GM12878 (cell line): Measurements from ENCODE around the gene CAP2. TPM values are rescaled to one million over a fixed set of nuclear protein-coding genes. Genes with fewer than 3 reads are reported as not detected.

Experiments used
- ATAC-seq: fragments of 200-7000 bp; cut with Tn5 transposase; 3 replicates; pipeline ENCODE4 v1.9.1; 2020; ENCODE audit warnings: mild to moderate bottlenecking, moderate library complexity
- BruUV-seq: library from RNA; stranded (reverse); fragments of 400-500 nt; replicated peaks from 2 replicates; lab custom pipeline; 2021; lab: Mats Ljungman, UMichigan
- CTCF ChIA-PET: fragments of 300-600 bp; sonication (Branson Sonifier 250); formaldehyde crosslinking; extraction: SDS; loops from one replicate; lab custom pipeline; 2021; ENCODE audit warnings: inconsistent platforms; lab: Yijun Ruan, JAX
- POLR2A ChIA-PET: fragments of 350-600 bp; formaldehyde crosslinking; extraction: SDS; loops from one replicate; lab custom pipeline; 2021; ENCODE audit warnings: inconsistent platforms; lab: Charles Lee
- RAD21 ChIA-PET: fragments of 300-600 bp; sonication (Branson Sonifier 250); formaldehyde crosslinking; loops from one replicate; lab custom pipeline; 2023; ENCODE audit warnings: antibody characterized with exemption; ENCODE audit not compliant: unreplicated experiment; lab: Charles Lee
- SMC1A ChIA-PET: fragments of 300-600 bp; sonication (Branson Sonifier 250); formaldehyde crosslinking; loops from one replicate; lab custom pipeline; 2023; ENCODE audit not compliant: unreplicated experiment, uncharacterized antibody; lab: Charles Lee
- DNase-seq: peaks from one replicate; pipeline ENCODE4 v3.0.0-alpha.2; 2011; ENCODE audit warnings: low read depth, low spot score
- FAIRE-seq: peaks from 3 replicates; lab custom pipeline; 2011; peaks lifted over from hg19 to GRCh38; lab: Jason Lieb, UNC
- H2AFZ ChIP-seq: 2 replicates; pipeline ENCODE4 v1.6.0; 2011; ENCODE audit warnings: low read depth, low read length, control low read depth; ENCODE audit not compliant: control insufficient read depth
- H3K27ac ChIP-seq: 2 replicates; pipeline ENCODE4 v1.5.1; 2011; ENCODE audit warnings: control low read depth; ENCODE audit not compliant: control insufficient read depth, insufficient read depth
- H3K27me3 ChIP-seq, 2 experiments: replicated peaks in 1 of 2; 2 replicates each; pipeline versions ENCODE4 v1.6.0 to v1.6.1; 2011; ENCODE audit warnings: low read length in 1 of 2; ENCODE audit not compliant: control insufficient read depth in 2 of 2, insufficient read depth in 2 of 2
- H3K36me3 ChIP-seq, 2 experiments: 2 replicates each; pipeline ENCODE4 v1.5.1; 2011; ENCODE audit warnings: low read length in 1 of 2; ENCODE audit not compliant: control insufficient read depth in 2 of 2, insufficient read depth in 2 of 2
- H3K4me1 ChIP-seq: 2 replicates; pipeline ENCODE4 v1.6.1; 2011; ENCODE audit warnings: mild to moderate bottlenecking, low read length, moderate library complexity, mixed read lengths; ENCODE audit not compliant: control insufficient read depth, insufficient read depth
- H3K4me2 ChIP-seq: 2 replicates; pipeline ENCODE4 v1.6.0; 2011; ENCODE audit warnings: control low read depth; ENCODE audit not compliant: control insufficient read depth, insufficient read depth
- H3K4me3 ChIP-seq: fragments of 200-600 bp; sonication (generic); 2 replicates; pipeline ENCODE4 v1.5.1; 2016
- H3K79me2 ChIP-seq: 2 replicates; pipeline ENCODE4 v1.6.0; 2011; ENCODE audit warnings: low read length; ENCODE audit not compliant: control insufficient read depth, insufficient read depth
- H3K9ac ChIP-seq: 2 replicates; pipeline ENCODE4 v1.8.0; 2011; ENCODE audit warnings: low read length, control low read depth, mixed read lengths; ENCODE audit not compliant: control insufficient read depth, insufficient read depth
- H3K9me3 ChIP-seq: replicated peaks from 3 replicates; pipeline ENCODE4 v1.5.1; 2011; ENCODE audit warnings: mild to moderate bottlenecking, low read length; ENCODE audit not compliant: control insufficient read depth, insufficient read depth
- H4K20me1 ChIP-seq: 2 replicates; pipeline ENCODE4 v1.6.0; 2011; ENCODE audit not compliant: control insufficient read depth, insufficient read depth
- ATF7 ChIP-seq: fragments of 450-650 bp; IDR thresholded peaks from 2 replicates; pipeline ENCODE4 v1.6.1; 2016; ENCODE audit warnings: low read depth, mild to moderate bottlenecking
- BACH1 ChIP-seq: fragments of 450-650 bp; IDR thresholded peaks from 2 replicates; pipeline ENCODE4 v1.6.1; 2017; ENCODE audit warnings: mild to moderate bottlenecking, borderline replicate concordance
- CHD4 ChIP-seq: fragments of 200-600 bp; sonication (generic); IDR thresholded peaks from 2 replicates; pipeline ENCODE4 v1.6.1; 2016; ENCODE audit warnings: mild to moderate bottlenecking
- CREB1 ChIP-seq: IDR thresholded peaks from 2 replicates; pipeline ENCODE4 v1.6.1; 2012; ENCODE audit warnings: low read depth, mild to moderate bottlenecking, inconsistent platforms
- ETV6 ChIP-seq, 2 experiments: fragments of 450-650 bp in 1 of 2; IDR thresholded peaks in 1 of 2; conservative IDR thresholded peaks in 1 of 2; 2 replicates each; pipeline ENCODE4 v1.6.1; 2014; ENCODE audit warnings: antibody characterized with exemption in 1 of 2, borderline replicate concordance in 1 of 2, low read depth in 1 of 2, mild to moderate bottlenecking in 1 of 2, moderate library complexity in 1 of 2
- KAT2A ChIP-seq: conservative IDR thresholded peaks from 2 replicates; pipeline ENCODE4 v1.6.1; 2011; ENCODE audit warnings: low read depth, low read length; ENCODE audit not compliant: control insufficient read depth
- SIX5 ChIP-seq: IDR thresholded peaks from 2 replicates; pipeline ENCODE4 v1.6.1; 2011; ENCODE audit warnings: mild to moderate bottlenecking, low read depth, low read length, moderate library complexity; ENCODE audit not compliant: severe bottlenecking
- SREBF1 ChIP-seq: IDR thresholded peaks from 2 replicates; pipeline ENCODE4 v1.6.1; 2012; ENCODE audit warnings: mild to moderate bottlenecking, low read length
- TARDBP ChIP-seq: IDR thresholded peaks from 2 replicates; pipeline ENCODE4 v1.6.1; 2016; ENCODE audit warnings: borderline replicate concordance
- TBL1XR1 ChIP-seq: IDR thresholded peaks from 2 replicates; pipeline ENCODE4 v1.6.1; 2012; ENCODE audit warnings: low read depth, low read length, improper control_type of control experiment
- ZNF622 ChIP-seq: fragments of 450-650 bp; IDR thresholded peaks from 2 replicates; pipeline ENCODE4 v1.6.1; 2017; ENCODE audit warnings: mild to moderate bottlenecking, inconsistent platforms
- WGBS: methylation state at CpG from one replicate; pipeline ENCODE4 v1.1.6; 2016; ENCODE audit warnings: low lambda C conversion rate; ENCODE audit not compliant: insufficient replicate concordance, insufficient coverage; ENCODE audit errors: missing lambda C conversion rate; 5-methylcytosine and 5-hydroxymethylcytosine counted together
- in situ Hi-C: fragments of 300-500 bp; cut with MboI; formaldehyde crosslinking; loops from 9 replicates; pipeline ENCODE4 v1.14.3; 2018; ENCODE audit warnings: mixed read lengths
- intact Hi-C: fragments of 100-400 bp; cut with micrococcal nuclease; formaldehyde crosslinking; loops from one replicate; pipeline ENCODE4 v1.14.2; 2022; ENCODE audit not compliant: unreplicated experiment
- polyA plus RNA-seq, 11 experiments: library from polyadenylated mRNA; depleted of rRNA in 4 of 11; unstranded in 6 of 11; stranded (reverse) in 5 of 11; fragments of >200 nt; fragmentation: Nextera tagmentation in 4 of 11; fragmentation: Illumina TruSeq in 1 of 11; extraction: Ambion mirVana in 4 of 11; extraction: Trizol in 1 of 11; gene quantifications; 1 replicate in 1 of 11; 2 replicates in 10 of 11; pipeline versions ENCODE4 v1.2.1 to v1.2.3, GENCODE V29; 2011 to 2016; ENCODE audit warnings: inconsistent platforms in 2 of 11, missing spikeins in 2 of 11, low read depth in 1 of 11
- total RNA-seq, 4 experiments: library from RNA; depleted of rRNA in 3 of 4; stranded (reverse); fragments of >200 nt in 3 of 4; fragmentation: Illumina TruSeq in 1 of 4; extraction: Trizol in 1 of 4; gene quantifications; 2 replicates each; pipeline versions ENCODE4 v1.2.1 to v1.2.3, GENCODE V29; 2013 to 2021
- TF ChIP-seq, protein P1 (sequence below): IDR thresholded peaks from 2 replicates; pipeline ENCODE4 v1.6.1; 2012; ENCODE audit warnings: low read depth, low read length, improper control_type of control experiment
- TF ChIP-seq, protein P2 (sequence below): IDR thresholded peaks from 2 replicates; pipeline ENCODE4 v1.6.1; 2011; ENCODE audit warnings: low read depth, low read length, improper control_type of control experiment, borderline replicate concordance
- TF ChIP-seq, protein P3 (sequence below): fragments of 450-650 bp; IDR thresholded peaks from 2 replicates; pipeline ENCODE4 v1.6.1; 2017; ENCODE audit warnings: antibody characterized with exemption, mild to moderate bottlenecking, moderate library complexity
- TF ChIP-seq, protein P4 (sequence below): IDR thresholded peaks from 2 replicates; pipeline ENCODE4 v1.6.1; 2012; ENCODE audit warnings: improper control_type of control experiment, low read depth, low read length; ENCODE audit not compliant: insufficient replicate concordance

The CAP2 gene
- total and polyA plus RNA-seq, 10 of the 15 experiments (the other 5 are each of a cell fraction or from before 2014, with no cell fraction given): 0.10 to 2.0 (median 0.15) TPM; not detected in 7

DNA sequence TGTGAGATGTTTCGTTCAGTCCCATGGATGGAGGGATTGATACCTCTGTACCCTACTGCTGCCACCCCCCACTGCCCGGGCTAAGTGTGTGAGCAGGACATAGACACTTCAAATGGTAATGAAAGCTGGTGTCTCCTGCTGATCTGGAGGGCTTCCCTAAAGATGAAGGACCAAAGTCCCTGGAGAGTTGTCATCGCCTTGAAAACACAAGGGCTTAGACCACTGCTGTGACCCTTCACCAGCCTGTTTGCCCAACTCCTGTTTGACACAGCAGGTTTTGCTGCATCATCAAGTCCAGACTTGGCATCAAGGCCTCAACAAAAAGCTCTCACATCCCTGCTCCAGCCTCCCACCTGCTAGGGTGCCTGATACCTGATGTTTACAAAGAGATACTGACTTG, 148.8 kb downstream of the CAP2 start:
- Histone ChIP-seq H3K27ac (no peak overlapping the region), H3K4me3 (no peak overlapping the region), H3K79me2 (no peaks in the 10 kb centered on the region), H3K9me3 (no peaks in the 10 kb centered on the region), H3K4me2 (no peak overlapping the region), H4K20me1 (no peaks in the 10 kb centered on the region), H3K36me3 (no peaks in the 10 kb centered on the region), H3K9ac (no peak overlapping the region), H2AFZ (no peak overlapping the region), H3K4me1 (no peaks in the 10 kb centered on the region), H3K27me3 (no peaks in the 10 kb centered on the region)
- POLR2A ChIA-PET: no interaction called here
- intact Hi-C loops: no loop called here
- no peak for ATAC-seq
- 0% methylated on average over 3 of the region's 3 CpGs for WGBS
- BruUV-seq: no TSS peak
- SMC1A ChIA-PET: no interaction called here
- CTCF ChIA-PET: interaction anchor here (0.6 kb wide), 1 partner anchor 1989 kb away, joined by 4 read pairs; no protein-coding TSS in a partner anchor
- in situ Hi-C loops: no loop called here
- no peak for DNase-seq
- RAD21 ChIA-PET: no interaction called here
- no peak for FAIRE-seq
- TF ChIP-seq, protein P1, sequence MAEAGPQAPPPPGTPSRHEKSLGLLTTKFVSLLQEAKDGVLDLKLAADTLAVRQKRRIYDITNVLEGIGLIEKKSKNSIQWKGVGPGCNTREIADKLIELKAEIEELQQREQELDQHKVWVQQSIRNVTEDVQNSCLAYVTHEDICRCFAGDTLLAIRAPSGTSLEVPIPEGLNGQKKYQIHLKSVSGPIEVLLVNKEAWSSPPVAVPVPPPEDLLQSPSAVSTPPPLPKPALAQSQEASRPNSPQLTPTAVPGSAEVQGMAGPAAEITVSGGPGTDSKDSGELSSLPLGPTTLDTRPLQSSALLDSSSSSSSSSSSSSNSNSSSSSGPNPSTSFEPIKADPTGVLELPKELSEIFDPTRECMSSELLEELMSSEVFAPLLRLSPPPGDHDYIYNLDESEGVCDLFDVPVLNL: no peak
- TF ChIP-seq BACH1: no peak
- no peak for TF ChIP-seq SIX5
- no peak for TF ChIP-seq TBL1XR1
- TF ChIP-seq, protein P2, sequence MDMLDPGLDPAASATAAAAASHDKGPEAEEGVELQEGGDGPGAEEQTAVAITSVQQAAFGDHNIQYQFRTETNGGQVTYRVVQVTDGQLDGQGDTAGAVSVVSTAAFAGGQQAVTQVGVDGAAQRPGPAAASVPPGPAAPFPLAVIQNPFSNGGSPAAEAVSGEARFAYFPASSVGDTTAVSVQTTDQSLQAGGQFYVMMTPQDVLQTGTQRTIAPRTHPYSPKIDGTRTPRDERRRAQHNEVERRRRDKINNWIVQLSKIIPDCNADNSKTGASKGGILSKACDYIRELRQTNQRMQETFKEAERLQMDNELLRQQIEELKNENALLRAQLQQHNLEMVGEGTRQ: no peak
- TF ChIP-seq SREBF1: no peak
- no peak for TF ChIP-seq ETV6 (conservative IDR thresholded peaks at IDR 0.05 in 1 of 2, IDR thresholded peaks at IDR 0.05 in 1 of 2; ENCODE audit: borderline replicate concordance in 1 of 2, low read depth in 1 of 2)
- no peak for TF ChIP-seq CHD4
- no peak for TF ChIP-seq TARDBP
- no peak for TF ChIP-seq ATF7
- TF ChIP-seq CREB1: no peak
- TF ChIP-seq, protein P3, sequence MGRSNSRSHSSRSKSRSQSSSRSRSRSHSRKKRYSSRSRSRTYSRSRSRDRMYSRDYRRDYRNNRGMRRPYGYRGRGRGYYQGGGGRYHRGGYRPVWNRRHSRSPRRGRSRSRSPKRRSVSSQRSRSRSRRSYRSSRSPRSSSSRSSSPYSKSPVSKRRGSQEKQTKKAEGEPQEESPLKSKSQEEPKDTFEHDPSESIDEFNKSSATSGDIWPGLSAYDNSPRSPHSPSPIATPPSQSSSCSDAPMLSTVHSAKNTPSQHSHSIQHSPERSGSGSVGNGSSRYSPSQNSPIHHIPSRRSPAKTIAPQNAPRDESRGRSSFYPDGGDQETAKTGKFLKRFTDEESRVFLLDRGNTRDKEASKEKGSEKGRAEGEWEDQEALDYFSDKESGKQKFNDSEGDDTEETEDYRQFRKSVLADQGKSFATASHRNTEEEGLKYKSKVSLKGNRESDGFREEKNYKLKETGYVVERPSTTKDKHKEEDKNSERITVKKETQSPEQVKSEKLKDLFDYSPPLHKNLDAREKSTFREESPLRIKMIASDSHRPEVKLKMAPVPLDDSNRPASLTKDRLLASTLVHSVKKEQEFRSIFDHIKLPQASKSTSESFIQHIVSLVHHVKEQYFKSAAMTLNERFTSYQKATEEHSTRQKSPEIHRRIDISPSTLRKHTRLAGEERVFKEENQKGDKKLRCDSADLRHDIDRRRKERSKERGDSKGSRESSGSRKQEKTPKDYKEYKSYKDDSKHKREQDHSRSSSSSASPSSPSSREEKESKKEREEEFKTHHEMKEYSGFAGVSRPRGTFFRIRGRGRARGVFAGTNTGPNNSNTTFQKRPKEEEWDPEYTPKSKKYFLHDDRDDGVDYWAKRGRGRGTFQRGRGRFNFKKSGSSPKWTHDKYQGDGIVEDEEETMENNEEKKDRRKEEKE: no peak
- TF ChIP-seq, protein P4, sequence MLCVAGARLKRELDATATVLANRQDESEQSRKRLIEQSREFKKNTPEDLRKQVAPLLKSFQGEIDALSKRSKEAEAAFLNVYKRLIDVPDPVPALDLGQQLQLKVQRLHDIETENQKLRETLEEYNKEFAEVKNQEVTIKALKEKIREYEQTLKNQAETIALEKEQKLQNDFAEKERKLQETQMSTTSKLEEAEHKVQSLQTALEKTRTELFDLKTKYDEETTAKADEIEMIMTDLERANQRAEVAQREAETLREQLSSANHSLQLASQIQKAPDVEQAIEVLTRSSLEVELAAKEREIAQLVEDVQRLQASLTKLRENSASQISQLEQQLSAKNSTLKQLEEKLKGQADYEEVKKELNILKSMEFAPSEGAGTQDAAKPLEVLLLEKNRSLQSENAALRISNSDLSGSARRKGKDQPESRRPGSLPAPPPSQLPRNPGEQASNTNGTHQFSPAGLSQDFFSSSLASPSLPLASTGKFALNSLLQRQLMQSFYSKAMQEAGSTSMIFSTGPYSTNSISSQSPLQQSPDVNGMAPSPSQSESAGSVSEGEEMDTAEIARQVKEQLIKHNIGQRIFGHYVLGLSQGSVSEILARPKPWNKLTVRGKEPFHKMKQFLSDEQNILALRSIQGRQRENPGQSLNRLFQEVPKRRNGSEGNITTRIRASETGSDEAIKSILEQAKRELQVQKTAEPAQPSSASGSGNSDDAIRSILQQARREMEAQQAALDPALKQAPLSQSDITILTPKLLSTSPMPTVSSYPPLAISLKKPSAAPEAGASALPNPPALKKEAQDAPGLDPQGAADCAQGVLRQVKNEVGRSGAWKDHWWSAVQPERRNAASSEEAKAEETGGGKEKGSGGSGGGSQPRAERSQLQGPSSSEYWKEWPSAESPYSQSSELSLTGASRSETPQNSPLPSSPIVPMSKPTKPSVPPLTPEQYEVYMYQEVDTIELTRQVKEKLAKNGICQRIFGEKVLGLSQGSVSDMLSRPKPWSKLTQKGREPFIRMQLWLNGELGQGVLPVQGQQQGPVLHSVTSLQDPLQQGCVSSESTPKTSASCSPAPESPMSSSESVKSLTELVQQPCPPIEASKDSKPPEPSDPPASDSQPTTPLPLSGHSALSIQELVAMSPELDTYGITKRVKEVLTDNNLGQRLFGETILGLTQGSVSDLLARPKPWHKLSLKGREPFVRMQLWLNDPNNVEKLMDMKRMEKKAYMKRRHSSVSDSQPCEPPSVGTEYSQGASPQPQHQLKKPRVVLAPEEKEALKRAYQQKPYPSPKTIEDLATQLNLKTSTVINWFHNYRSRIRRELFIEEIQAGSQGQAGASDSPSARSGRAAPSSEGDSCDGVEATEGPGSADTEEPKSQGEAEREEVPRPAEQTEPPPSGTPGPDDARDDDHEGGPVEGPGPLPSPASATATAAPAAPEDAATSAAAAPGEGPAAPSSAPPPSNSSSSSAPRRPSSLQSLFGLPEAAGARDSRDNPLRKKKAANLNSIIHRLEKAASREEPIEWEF: no peak
- TF ChIP-seq ZNF622: no peak
- no peak for TF ChIP-seq KAT2A
